Activated gamma-delta T cell treated with Interleukin-2 at 50 U/mL for 16 hours (primary cell): ENCODE data around the gene PSAPL1.

Source experiments
- DNase-seq: peaks from one replicate; pipeline ENCODE4 v3.0.0-alpha.2; 2020

The PSAPL1 gene

DNA sequence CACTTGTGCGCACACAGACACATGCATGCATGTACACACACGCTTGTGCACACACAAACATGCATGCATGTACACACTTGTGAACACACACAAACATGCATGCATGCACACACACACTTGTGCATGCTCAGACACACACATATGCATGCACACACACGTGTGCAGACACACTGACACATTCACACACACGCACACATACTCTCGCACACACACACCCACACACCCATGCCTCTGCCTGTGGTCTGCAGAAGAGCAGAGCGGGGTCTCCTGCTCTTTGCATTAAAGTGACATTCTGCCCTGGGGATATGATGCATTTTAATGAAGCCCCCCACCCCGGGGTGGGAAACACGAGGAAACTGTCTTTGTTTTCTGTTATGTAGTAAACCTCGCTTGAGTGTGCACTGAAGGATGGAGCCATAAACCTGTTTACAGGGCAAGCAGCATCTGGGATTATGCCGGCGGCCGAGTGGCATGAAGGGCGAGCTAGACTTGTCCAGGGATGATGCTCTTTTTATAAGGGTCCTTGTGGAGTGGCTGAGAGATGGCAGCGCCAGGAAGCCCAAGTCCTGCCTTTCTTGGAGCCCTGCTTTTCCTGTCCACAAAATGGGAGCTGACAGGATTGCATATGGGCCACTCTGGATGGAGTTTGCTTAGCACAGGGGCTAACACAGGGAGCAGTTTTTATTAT lies 17.8 kb downstream of the PSAPL1 start:
- no peak for DNase-seq

DNA sequence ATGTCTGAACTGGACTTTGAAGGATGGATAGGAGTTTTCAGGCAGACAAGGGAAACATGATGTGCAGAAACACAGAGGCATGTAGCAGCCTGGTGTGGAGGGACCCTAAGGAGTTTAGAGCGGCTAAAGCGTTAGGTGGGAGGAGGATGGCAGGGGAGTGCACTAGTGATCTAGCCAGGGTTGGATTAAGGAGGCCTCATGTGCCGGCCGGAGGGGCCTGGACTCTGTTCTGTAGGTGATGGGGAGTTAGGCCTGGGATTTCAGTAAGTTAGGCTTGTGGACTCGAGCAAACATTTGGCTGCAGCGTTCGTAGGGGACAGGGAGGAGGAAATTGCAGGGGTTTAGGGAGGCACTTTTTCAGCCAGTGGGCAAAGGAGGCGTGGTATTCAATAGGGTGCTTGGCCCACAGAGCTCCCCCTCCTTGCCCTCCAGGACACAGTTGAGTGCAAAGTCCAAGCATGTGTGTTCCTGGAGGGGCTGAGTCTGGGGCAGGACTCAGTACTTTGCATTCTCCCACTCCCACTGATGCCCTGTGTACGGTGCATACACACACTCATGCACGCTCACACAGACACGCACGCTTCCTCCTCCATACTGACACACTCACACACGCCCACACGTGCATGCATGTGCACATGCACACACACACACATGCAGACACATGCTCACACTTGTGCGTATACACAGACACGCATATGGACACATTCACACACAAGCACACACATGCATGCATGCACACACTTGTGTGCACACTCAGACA lies 18.6 kb downstream of the PSAPL1 start:
- no peak for DNase-seq

DNA sequence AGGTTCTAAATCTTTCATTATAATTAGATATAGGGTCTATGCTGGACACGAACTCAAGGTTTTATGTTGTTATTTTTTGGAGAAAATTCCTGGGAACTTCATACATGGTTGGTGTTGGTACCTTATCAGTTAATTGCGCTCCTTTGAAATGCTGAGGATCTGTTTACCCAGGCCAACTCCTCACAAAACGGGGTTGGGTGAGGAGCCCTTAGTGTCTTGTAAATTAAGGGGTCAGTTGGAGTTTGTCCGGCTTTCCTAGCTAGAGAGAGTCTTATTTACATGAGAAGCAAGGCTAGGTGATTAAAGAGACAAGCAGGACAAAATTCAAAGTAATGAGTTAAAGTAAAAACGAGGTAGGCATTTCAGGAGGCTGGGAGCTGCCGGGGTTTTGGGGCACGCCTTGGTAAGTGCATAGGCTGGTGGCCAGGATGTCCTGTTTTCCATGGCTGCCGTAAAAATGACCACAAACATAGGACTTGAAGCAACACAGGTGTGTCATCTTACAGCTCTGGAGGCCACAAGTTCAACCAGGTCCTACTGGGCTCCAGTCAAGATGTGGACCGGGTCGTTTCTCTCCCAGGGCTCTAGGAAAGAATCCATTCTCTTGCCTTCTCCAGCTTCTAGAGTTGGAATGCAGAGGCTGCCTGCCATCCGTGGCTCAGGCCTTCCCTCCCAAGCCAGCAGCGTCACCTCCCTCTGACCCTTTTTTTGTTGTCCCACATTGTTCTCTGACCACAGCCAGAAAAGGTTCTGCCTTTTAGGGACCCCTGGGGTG lies 19.8 kb downstream of the PSAPL1 start:
- peak; percentile 1 for DNase-seq

DNA sequence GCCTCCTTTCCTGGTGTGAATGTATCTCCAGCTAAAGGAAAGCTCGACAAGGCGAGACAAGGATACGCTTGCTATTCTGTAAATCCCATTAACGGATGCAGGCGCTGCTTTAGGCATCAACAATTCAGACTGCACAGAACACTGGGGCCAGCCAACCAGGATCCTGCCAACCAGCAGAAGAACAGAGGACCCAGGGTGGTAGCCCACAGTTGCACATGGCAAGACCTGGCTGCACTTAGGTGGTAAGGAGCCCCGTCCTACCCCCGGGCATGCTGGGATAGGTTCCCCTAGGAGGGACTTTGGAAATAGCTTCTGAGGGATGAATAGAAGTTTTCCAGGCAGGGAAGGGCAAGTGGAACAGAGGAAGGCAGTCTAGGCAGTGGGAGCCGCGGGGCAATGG lies 20.7 kb downstream of the PSAPL1 start:
- no peak for DNase-seq

DNA sequence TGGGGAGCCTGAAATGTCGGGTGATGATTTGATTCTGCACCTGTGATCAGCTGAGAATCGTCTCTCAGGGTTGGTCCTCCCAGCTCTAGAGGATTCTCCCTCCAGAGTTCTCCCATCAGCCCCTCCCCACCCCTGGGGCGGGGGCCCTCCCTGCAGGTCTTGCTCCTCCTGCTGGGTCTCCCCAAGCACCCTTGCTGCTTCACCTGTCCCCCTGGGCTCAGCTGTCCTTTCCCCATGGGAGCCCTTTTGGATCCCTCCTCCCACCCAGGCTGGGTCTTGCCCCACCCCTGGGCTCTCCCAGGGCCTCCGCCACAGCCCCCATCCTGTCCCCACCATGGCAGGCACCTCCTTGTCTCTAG lies 22.2 kb downstream of the PSAPL1 start:
- DNase-seq = no peak

DNA sequence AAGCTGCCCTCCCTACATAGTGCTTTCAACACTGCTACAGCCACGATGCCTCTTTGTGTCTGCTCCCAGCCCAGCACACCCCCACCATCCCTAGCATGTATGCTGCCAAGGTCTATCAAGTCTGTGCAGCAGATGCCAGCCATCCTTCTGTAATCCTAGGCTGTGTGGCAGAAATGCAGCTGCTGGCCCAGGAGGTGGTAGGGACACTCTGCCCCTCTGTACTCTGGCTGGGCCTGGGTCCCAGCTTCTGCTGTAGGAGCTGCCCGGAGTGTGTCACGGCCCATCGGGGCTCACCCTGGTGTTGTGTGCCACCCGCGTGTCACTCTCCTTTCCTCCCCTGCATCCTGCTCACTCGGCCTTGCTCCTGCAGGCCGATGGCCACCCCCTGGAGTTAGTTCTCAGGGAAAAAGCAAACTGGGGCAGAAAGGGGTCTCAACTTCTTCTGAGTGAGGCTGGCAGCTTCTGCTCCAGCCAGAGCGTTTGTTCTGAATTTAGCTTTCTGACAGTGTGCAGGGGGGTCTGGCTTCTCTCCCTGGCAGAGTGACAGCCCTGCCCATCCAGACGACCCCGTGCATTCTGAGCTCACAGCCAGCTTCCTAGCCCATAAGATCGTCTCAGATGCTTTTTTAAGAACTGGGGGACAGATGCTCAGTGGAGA lies 22.7 kb downstream of the PSAPL1 start:
- DNase-seq = peak; percentile 1

DNA sequence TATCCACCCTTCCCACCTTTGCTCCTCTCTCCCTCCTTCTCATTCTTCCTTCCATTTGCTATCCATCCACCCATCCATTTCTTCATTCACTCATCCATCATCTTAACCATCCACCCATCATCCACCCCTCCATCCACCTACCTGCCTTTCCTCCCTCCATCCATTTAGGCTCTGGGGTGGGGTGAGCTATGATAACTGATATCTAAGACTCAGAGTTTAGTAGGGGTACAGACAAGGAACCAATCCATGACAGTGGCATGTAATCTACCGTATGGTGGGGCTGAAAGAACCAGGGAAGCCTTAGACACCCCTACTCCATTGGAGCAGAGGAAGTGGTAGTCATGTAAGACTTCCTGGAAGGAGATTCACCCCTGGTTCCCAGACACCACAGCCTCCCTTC lies 23.2 kb downstream of the PSAPL1 start:
- no peak for DNase-seq

DNA sequence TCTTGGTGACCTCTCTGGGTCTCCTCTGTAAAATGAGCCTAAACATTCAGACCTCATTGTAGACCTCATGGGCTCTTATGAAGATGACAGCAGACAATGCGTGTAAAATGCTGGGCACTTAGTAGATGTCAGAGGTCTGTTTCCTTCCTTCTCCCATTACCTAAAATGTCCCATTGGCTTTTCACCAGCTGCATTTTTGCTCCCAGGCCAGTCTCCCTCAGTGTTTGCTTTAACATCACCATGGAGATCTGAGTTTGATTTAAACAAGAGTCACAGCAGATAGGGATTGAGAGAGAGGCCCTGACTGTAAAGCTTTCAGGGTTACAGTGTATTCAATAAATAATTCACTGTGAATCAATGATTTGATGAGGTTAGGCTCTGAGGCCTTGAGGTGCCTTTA lies 24.3 kb downstream of the PSAPL1 start:
- DNase-seq = no peak

DNA sequence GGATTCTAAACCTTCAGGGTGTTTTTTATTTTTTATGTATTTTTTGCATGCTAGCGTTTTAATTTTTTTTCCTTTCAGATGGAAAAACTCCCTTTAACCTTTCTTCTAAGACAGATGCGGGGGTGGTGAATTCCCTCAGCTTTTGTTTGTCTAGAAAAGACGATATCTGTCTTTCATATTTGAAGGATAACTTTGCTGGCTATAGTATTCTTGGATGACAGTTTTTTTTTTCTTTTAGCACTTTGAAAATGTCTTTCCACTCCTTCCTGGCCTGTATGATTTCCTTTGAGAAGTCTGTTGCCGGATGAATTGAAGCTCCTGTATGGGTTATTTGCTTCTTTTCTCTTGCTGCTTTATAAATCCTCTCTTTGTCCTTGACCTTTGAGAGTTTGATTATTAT lies 26.6 kb downstream of the PSAPL1 start:
- no peak for DNase-seq

DNA sequence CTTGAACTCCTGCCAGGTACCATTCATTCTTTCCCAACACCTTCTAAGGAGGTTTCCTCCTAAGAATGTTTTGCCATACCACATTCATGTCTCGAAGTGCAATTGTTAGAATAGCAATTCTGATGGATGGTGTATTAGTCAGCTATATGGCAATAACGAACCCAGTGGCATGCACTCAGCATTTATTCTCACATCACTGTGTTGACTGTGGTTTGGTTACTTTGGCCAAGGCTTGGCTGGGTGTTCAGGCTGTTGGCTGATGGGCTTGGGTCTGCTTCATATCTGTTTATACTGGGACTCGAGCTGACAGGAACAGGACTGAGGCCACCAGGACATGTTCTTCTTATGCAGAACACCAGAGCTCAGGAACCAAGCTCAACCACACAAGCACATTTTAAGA lies 31.7 kb downstream of the PSAPL1 start:
- DNase-seq = no peak

DNA sequence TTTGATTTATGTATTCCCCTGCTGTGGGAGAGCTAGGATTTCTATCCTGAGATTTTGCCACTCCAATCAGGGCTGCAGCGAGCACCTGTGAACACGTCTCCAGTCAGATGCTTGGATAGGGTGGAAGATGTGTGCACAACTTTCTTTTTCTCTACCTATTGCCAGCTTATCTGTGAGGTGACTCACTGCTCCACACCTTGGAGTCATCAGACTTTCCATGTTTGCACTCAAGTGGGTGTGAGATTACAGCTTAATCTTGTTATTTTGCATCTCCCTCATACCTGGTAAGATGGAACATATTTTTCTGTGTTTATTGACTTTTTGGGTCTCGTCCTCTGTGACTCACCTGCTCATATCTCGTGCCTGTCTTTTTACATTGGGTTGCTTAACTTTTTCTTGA lies 32.2 kb downstream of the PSAPL1 start:
- no peak for DNase-seq

DNA sequence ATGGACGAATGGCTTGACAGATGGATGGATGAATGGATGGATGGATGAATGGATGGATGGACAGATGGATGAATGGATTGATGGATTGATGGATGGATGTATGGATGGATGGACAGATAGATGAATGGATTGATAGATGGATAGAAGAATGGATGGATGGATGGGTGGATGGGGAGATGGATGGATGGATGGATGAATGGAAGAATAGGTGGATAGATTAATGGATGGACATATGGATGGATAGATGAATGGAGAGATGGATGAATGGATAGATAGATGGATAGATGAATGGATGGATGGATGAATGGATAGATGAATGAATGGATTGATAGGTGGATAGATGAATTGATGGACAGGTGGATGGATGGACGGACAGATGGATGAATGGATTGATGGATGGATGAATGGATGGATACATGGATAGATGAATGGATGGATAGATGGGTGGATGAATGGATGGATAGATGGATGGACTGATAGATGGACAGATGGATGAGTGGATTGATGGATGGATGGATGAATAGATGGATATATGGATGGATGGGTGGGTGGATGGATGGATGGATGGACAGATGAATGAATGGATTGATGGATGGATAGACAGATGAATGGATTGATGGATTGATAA lies 33.9 kb downstream of the PSAPL1 start:
- DNase-seq = no peak

DNA sequence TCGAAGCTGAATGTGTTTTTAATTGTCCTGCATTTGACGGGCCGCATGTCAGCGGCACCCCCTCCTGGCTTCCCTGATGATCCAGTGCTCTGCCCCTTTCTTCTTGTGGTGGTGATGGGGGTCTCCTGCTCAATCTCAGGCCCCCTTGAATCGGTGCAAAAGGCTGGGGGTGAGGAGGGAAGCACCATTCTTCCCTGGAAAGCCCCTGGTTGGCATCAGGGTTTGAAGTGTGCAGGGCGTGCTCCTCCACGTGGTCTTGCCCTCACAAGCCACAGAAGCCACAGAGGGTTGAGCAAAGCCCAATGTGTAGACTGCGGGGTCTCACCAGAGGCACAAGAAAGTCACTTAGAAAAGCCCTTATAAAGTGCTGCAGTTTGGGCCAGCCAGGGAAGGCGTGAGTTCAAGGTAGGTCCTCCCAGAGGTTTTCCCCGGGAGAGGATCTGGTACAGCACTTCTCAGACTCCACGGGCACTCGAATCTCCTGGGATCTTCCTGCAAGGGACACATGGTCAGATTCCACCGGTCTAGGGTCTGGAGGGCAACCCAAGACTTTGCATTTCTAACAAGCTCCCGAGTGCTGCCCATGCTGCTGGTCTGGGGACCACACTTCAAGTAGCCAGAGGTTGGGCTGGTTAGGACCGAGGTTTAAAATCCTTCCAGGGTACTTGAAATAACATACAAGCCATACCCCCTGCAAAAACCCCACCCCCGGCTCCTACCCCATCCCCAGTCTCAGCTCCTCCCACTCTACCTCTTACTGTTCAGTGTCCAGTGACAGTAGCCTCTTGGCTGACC lies 35.1 kb downstream of the PSAPL1 start:
- peak; percentile 1 for DNase-seq

DNA sequence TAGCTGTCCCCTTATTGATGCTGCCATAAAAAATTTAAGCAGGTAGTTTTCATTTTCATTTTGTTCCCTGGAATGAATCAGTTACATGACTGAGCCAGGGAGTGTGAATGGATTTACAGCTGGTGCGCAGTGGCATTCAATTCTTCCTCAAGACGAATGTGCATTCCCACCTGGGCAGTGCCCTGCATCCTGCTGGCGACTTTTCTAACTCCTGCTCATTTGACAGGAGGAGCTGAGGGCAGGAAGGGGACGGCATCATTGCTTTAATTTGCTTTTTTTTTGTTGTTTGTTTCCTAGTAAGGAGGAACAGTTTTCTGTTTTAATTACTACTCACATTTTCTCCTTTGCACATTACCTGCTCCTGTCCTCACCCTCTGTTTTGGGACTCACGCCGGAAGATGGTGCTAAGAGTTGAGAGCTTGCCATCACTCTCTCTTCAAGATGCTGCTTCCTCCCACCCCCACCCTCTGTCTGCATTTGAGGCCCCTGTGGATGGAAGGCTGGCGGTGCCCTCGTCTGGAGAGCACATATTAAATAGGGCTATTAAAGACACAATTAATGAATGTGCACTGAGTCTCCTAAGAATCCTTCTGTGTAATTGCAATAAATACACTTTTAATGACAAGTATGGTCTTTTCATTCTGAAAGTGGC lies 35.8 kb downstream of the PSAPL1 start:
- DNase-seq = peak; percentile 1

DNA sequence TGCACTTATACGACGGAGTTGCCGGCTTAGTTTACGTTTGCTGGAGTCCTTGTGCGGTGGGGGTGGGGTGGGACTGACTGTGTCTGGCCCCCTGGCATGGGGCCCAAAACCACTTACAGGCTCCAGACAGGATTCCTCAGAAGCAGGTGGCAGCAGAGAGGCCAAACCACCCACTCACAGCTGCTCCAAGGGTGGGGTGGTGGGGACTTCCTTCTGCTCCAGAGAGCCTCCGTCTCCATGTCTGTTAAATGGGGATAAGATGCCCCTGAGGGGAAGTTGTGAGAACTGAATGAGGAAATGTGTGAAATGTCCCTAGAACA lies 36.7 kb downstream of the PSAPL1 start:
- no peak for DNase-seq

DNA sequence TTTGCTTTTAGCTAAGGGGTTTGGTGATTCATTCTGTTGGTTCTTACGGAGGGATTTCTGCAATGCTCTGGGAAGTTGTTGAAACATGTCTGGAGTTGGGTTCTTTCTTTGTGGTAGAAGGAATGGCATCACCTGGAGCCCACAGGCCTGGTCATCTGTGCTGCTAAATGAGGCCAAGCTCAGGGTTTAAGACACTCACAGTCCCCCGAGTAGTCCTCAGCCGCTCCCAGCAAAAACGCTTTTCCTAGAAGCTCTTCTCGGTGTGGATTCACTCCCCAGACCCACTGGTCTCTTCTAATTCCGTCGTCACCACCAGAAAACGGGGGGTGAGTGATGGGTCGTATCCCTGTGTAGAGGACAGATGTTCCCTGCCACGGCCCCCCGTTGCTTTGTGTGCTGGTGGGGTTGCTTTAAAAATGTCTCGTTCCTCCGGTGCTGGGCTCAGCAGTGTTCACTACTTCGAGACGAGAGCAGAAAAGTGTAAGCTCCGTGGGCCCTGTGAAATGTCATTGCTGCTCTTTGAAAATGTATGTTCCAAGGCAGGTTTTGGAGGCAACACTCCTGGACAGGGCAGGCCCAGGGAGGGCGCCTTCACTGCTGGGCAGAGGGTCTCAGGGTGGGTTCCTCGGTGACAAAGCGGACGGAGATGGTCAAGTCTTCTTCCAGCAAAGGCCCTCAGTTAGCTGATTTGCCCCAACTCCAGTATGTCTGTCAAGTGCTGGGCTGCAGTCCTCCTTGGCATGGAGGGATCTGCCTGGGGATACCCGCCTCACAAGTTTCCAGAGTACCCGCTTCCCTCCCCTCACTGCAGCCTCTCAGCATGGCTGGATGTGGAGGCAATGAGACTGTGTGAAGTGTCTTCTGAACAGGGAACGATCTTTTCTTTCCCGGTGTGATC lies 37.3 kb downstream of the PSAPL1 start:
- no peak for DNase-seq

DNA sequence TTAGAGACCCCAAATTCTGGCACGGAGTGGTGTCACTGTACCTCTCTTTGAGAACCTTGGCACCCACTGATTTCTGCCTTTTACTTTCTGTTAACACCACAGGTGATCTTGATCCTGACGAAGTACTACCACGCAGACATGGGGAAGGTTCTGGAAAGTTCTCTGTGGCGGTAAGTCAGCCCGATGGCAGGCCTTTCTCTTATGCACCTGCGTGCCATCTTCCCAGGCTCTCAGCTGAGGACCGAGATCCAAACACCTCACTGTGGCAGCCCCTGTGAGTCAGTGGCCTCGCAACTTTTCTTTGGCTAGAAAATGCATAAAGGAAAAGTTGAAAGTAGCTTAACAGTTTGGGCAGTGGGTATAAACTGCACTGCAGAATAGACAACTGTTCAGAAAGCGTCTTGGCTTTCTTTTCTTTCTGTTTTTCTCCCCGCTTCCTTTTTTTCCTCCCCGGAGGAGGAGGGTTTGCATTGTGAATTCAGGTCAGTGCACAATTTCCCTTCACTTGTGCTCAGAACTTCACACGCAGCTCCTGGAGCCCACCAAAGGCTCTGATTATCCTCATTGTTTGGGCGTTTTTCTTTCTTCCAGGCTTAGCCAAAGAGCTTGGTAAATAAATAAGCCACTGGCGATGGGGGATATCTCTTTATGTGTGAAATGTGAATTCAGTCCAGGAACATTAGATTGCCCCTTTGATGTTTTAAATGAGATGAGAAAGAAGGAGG lies 38.4 kb downstream of the PSAPL1 start:
- no peak for DNase-seq

DNA sequence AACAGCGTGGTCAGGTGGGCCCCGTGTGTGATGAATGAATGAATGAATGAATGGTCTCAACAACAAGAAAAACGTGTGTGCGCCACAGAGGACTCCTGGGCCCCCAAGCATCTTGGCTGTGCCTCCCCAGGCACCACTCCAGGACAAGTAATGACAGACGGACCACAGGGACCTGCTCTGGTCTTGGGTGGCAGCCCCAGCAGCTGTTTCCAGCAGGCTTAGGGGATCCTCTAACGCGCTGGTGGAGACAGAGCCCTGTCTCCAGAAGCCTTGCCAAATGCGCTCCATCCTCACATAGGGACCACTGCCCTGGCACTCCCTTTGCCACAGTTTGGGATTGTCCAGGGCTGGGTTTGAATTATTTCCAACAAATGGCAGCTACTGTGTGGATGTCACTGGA lies 39.1 kb downstream of the PSAPL1 start:
- no peak for DNase-seq

DNA sequence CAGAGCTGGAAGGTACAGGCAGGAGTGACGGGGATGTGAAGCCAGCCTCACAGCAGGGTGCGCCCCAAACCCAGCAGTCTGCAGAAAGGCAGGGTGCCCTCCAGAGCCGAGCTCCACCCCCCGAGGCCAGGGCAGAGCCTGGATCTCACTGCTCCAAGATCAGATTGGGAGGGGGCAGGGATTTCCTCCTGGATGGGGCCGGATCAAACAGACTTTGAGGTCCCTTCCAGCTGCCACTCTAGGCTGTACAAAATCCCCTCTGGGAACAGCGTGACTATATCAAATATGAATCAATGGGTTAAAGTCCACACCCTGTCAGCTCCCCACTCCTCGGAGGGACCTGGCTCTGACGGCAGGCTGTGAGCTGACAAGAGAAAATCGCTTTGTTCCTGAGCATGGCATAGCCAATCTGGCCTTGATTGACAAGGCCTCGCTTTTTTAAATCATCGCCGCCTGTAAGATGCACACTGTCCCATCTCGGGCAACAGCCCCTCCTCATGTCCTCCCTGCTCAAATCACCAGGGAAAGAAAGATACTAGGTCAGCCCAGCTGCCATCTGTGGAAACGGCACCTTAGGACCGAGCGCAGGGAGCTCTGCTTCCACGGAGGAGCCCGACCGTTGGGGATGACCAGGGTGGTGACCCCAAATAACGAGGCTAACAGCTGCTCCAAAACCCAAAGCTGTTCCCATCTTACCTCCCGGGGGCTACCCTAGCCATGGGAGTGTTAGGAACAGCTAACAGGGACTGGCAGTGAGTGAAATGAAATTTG lies 39.9 kb downstream of the PSAPL1 start:
- DNase-seq = no peak
